GM21786 (cell line): ENCODE results near the gene PRDX3.

Experiments used
- ATAC-seq: cut with Tn5 transposase; IDR thresholded peaks from one replicate; pipeline ENCODE4 v1.9.1; 2021; ENCODE audit not compliant: unreplicated experiment

PRDX3 gene

GRCh38 chr10:119178372-119179119, at the start of gene PRDX3:
Gene PRDX3 (minus strand): TSS chr10:119178812. CDS start chr10:119178790, 22 bp downstream.
- ATAC-seq = peak; percentile 92

- no peak for ATAC-seq
Measured at GRCh38 chr10:119227825-119228224, 49.2 kb upstream of the PRDX3 start.

GRCh38 chr10:119225083-119225658, 46.6 kb upstream of the PRDX3 start:
- no peak for ATAC-seq

- no peak for ATAC-seq
Measured at GRCh38 chr10:119222966-119223386, 44.4 kb upstream of the PRDX3 start.

GRCh38 chr10:119222537-119222936, 43.9 kb upstream of the PRDX3 start:
- ATAC-seq = no peak

- no peak for ATAC-seq
Measured at GRCh38 chr10:119221666-119222065, 43.1 kb upstream of the PRDX3 start.

GRCh38 chr10:119221201-119221600, 42.6 kb upstream of the PRDX3 start:
- no peak for ATAC-seq

- ATAC-seq = no peak
Measured at GRCh38 chr10:119219871-119220270, 41.3 kb upstream of the PRDX3 start.

GRCh38 chr10:119217991-119218490, 39.4 kb upstream of the PRDX3 start:
- no peak for ATAC-seq

GRCh38 chr10:119217401-119217800, 38.8 kb upstream of the PRDX3 start:
- no peak for ATAC-seq

- ATAC-seq = no peak
Measured at GRCh38 chr10:119216127-119216526, 37.5 kb upstream of the PRDX3 start.

- no peak for ATAC-seq
Measured at GRCh38 chr10:119215371-119215770, 36.8 kb upstream of the PRDX3 start.

- no peak for ATAC-seq
Measured at GRCh38 chr10:119211625-119212441, 33.2 kb upstream of the PRDX3 start.

GRCh38 chr10:119211176-119211575, 32.6 kb upstream of the PRDX3 start:
- no peak for ATAC-seq

GRCh38 chr10:119210633-119211032, 32.0 kb upstream of the PRDX3 start:
- ATAC-seq = no peak

GRCh38 chr10:119209736-119210355, 31.2 kb upstream of the PRDX3 start:
- ATAC-seq = no peak

- ATAC-seq = no peak
Measured at GRCh38 chr10:119209035-119209735, 30.6 kb upstream of the PRDX3 start.

- no peak for ATAC-seq
Measured at GRCh38 chr10:119208553-119208940, 29.9 kb upstream of the PRDX3 start.

GRCh38 chr10:119207713-119208552, 29.3 kb upstream of the PRDX3 start:
- ATAC-seq = peak; percentile 3

- ATAC-seq = peak; percentile 67
Measured at GRCh38 chr10:119207366-119207666, 28.7 kb upstream of the PRDX3 start, which contains the start of gene GRK5. Gene GRK5 (plus strand): TSS chr10:119207571. CDS start chr10:119207918, 347 bp downstream.
